Activated CD8-positive, alpha-beta T cell treated with anti-CD3 and anti-CD28 coated beads for 36 hours (primary cell): ENCODE measurements around the gene LMX1B. TPM values are rescaled to one million over a fixed set of nuclear protein-coding genes. Genes with fewer than 3 reads are reported as not detected.

ENCODE experiments used
- ATAC-seq: fragments of 200-7000 bp; cut with Tn5 transposase; one replicate; pipeline ENCODE4 v1.10.0; 2021; ENCODE audit warnings: mild to moderate bottlenecking, moderate library complexity
- CTCF ChIA-PET: fragments of 350-600 bp; sonication (Branson Sonifier 250); formaldehyde crosslinking; loops from one replicate; lab custom pipeline; 2021; ENCODE audit warnings: antibody characterized with exemption; lab: Charles Lee
- POLR2A ChIA-PET: fragments of 350-600 bp; sonication (Branson Sonifier 250); formaldehyde crosslinking; loops from one replicate; lab custom pipeline; 2021; ENCODE audit warnings: antibody characterized with exemption; lab: Charles Lee
- DNase-seq: peaks from one replicate; pipeline ENCODE4 v3.0.0-alpha.2; 2020
- H3K27ac Mint-ChIP-seq: one replicate; pipeline ENCODE4 v1.8.0; 2021; ENCODE audit warnings: mild to moderate bottlenecking, mixed read lengths
- H3K27me3 Mint-ChIP-seq: one replicate; pipeline ENCODE4 v1.8.0; 2021; ENCODE audit warnings: mixed read lengths
- H3K36me3 Mint-ChIP-seq: one replicate; pipeline ENCODE4 v1.8.0; 2021; ENCODE audit warnings: low read depth, mixed read lengths
- H3K4me1 Mint-ChIP-seq: one replicate; pipeline ENCODE4 v1.8.0; 2021; ENCODE audit warnings: low read depth, mixed read lengths
- H3K4me3 Mint-ChIP-seq: one replicate; pipeline ENCODE4 v1.8.0; 2021; ENCODE audit warnings: mild to moderate bottlenecking, moderate library complexity, mixed read lengths
- H3K9me3 Mint-ChIP-seq: one replicate; pipeline ENCODE4 v1.8.0; 2021; ENCODE audit warnings: mixed read lengths
- intact Hi-C: fragments of 100-400 bp; cut with micrococcal nuclease; formaldehyde crosslinking; loops from one replicate; pipeline ENCODE4 v1.10.0; 2022
- total RNA-seq, 2 experiments: library from RNA; stranded (reverse); gene quantifications; one replicate each; pipeline ENCODE4 v1.2.3, GENCODE V29; 2021
- TF ChIP-seq, protein P1 (sequence below): fragments of 200-600 bp; IDR thresholded peaks from one replicate; pipeline ENCODE4 v1.8.0; 2022; ENCODE audit warnings: antibody characterized with exemption, mild to moderate bottlenecking

LMX1B gene
- total RNA-seq, 2 experiments from 2014 or later = not detected

DNA sequence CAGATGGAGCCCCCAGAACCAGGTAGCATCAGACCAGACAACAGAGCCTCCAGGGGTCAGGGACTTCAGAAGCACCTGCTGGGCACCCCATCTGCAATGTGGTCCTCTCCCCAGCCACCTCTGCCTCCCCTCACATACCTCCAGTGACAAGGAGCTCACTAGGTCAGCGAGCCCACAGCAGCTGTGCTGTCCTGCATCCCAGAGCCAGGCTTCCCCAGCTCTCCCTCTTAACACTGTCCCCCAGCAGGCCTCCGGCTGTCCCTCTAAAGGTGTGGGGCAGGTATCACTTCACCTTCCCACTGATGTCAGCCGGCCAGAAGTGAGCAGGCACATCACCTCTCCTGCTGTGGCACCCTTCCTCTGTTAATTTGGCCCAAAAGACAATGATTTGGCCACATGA is 83.6 kb downstream of the LMX1B start:
- ATAC-seq (no peak), DNase-seq (no peak)
- ChIA-PET CTCF (interaction anchor here (1.2 kb wide), 1 partner anchor 9 kb away, joined by 4 read pairs; no protein-coding TSS in a partner anchor), POLR2A (no interaction called here)
- Mint-ChIP-seq H3K4me1 (no peaks in the 10 kb centered on the region), H3K27ac (no peak overlapping the region), H3K9me3 (no peaks in the 10 kb centered on the region), H3K27me3 (peaks cover 2% of the 10 kb centered on the region), H3K4me3 (no peak overlapping the region), H3K36me3 (no peaks in the 10 kb centered on the region)
- TF ChIP-seq, protein P1, sequence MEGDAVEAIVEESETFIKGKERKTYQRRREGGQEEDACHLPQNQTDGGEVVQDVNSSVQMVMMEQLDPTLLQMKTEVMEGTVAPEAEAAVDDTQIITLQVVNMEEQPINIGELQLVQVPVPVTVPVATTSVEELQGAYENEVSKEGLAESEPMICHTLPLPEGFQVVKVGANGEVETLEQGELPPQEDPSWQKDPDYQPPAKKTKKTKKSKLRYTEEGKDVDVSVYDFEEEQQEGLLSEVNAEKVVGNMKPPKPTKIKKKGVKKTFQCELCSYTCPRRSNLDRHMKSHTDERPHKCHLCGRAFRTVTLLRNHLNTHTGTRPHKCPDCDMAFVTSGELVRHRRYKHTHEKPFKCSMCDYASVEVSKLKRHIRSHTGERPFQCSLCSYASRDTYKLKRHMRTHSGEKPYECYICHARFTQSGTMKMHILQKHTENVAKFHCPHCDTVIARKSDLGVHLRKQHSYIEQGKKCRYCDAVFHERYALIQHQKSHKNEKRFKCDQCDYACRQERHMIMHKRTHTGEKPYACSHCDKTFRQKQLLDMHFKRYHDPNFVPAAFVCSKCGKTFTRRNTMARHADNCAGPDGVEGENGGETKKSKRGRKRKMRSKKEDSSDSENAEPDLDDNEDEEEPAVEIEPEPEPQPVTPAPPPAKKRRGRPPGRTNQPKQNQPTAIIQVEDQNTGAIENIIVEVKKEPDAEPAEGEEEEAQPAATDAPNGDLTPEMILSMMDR = no peak
- intact Hi-C loops = no loop called here

DNA sequence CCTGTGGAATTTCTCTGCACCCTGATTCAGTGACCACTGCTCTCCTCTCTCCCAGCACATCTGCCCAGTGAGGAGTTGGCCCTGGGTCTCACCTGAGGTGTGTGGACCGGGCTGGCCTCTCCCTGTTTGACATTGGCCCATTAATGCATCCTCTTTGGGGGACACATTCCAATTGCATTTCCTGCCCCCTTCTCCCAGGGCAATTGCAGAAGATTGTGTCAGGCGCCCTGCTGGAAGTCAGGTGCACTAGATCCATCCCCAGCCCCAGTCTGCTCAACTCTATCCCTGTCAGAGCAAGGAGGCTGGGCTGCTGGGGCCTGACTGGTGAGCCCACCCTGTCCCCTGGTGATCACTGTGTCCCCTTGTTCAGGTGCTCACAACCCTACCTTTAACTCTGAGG is 84.5 kb downstream of the LMX1B start:
- peaks cover 6% of the 10 kb centered on the region for H3K27me3 Mint-ChIP-seq
- ATAC-seq = no peak
- CTCF ChIA-PET = interaction anchor here (1.0 to 2.6 kb wide), 3 partner anchors 8 to 83 kb away, joined by 4 to 14 read pairs (median 4); no protein-coding TSS in a partner anchor

DNA sequence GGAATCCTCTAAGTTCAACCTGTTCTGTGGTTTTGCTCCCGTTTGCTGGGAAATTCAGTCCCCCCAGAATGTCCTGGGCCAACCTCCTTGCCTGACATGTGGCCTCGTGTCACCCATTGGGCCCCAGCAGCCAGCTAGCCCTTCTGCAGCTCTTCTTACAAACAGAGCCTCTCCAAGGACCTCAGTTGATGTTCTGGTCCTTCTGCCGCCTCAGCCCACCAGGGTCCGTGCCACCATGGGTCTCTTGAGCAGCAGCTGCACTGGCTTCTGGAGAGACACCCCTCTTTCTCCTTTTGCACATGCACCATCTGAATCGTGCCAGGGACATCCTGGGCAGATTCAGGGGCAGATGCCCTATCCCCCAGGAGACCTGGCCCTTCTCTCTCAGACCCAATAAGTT is 85.0 kb downstream of the LMX1B start:
- ATAC-seq = no peak
- Mint-ChIP-seq H3K9me3 (no peaks in the 10 kb centered on the region), H3K36me3 (no peaks in the 10 kb centered on the region), H3K27me3 (peaks cover 10% of the 10 kb centered on the region), H3K4me1 (no peaks in the 10 kb centered on the region), H3K4me3 (no peak overlapping the region), H3K27ac (no peak overlapping the region)
- intact Hi-C loops = no loop called here
- POLR2A ChIA-PET = no interaction called here
- TF ChIP-seq, protein P1 = no peak
- no peak for DNase-seq
- CTCF ChIA-PET = interaction anchor here (1.0 to 2.6 kb wide), 2 partner anchors 8 to 82 kb away, joined by 4 to 14 read pairs; no protein-coding TSS in a partner anchor

More for the DNA sequence above, 84.5 kb downstream of the LMX1B start:
- no peaks in the 10 kb centered on the region for H3K4me1 Mint-ChIP-seq
- intact Hi-C loops = no loop called here
- POLR2A ChIA-PET = no interaction called here
- no peak overlapping the region for H3K27ac Mint-ChIP-seq
- TF ChIP-seq, protein P1 = no peak
- H3K4me3 Mint-ChIP-seq = no peak overlapping the region
- no peak for DNase-seq
- H3K9me3 Mint-ChIP-seq = no peaks in the 10 kb centered on the region
- H3K36me3 Mint-ChIP-seq = no peaks in the 10 kb centered on the region

DNA sequence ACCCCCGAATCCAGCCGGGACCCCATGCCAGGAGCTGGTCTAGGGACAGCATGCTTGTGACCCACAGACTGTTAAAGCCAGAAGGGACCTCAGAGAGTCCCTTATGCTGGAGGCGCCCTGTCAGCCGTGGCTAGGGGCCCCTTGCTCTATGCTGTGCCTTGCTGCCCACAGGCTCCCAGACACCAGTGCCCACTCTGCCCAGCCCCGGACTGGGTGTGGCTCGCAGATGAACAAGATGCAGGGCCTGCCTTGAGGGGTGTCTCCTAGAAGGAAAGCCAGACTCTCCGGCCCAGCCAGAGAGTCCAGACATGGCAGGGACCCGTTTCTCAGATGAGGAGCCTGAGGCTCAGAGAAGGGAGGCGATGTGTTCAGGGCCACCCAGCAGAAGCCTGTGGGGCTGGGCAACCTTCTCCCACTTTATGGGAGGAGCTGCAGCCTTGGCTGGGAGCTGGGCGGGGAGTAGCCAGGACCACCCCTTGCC is 85.7 kb downstream of the LMX1B start:
- intact Hi-C loops = no loop called here
- ATAC-seq (no peak), DNase-seq (no peak)
- TF ChIP-seq, protein P1 = no peak
- Mint-ChIP-seq H3K27me3 (peaks cover 15% of the 10 kb centered on the region), H3K36me3 (no peaks in the 10 kb centered on the region), H3K27ac (no peak overlapping the region), H3K9me3 (no peaks in the 10 kb centered on the region), H3K4me1 (peaks cover 3% of the 10 kb centered on the region), H3K4me3 (no peak overlapping the region)
- POLR2A ChIA-PET = no interaction called here
- CTCF ChIA-PET = interaction anchor here (1.0 to 2.6 kb wide), 2 partner anchors 9 to 82 kb away, joined by 4 to 14 read pairs; no protein-coding TSS in a partner anchor

DNA sequence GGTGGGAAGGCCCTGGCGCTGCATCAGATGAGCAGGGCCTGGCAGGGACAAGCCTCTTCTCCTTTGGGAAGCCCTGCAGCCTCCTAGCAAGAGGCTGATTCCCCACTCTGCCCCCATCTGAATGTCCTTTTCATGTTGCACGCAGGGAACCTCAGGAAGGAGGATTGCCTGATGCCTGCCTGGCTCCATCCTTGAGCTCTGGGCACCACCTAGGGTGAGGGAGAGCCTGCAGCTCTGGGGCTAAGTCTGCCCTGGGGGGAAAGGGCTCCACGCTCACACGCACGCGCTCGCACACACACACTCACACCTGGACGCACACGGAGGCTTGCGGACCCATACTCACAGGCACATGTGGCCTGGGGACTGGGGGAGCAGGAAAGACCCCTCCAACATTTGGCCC is 86.6 kb downstream of the LMX1B start:
- no peaks in the 10 kb centered on the region for H3K36me3 Mint-ChIP-seq
- H3K9me3 Mint-ChIP-seq = no peaks in the 10 kb centered on the region
- peaks cover 11% of the 10 kb centered on the region for H3K4me1 Mint-ChIP-seq
- ChIA-PET CTCF (interaction anchor here (2.4 to 2.6 kb wide), 2 partner anchors 9 to 81 kb away, joined by 10 to 14 read pairs; no protein-coding TSS in a partner anchor), POLR2A (no interaction called here)
- no peak for ATAC-seq
- TF ChIP-seq, protein P1 = no peak
- peaks cover 19% of the 10 kb centered on the region for H3K27me3 Mint-ChIP-seq
- no peak overlapping the region for H3K4me3 Mint-ChIP-seq
- no peak overlapping the region for H3K27ac Mint-ChIP-seq
- intact Hi-C loops = no loop called here
- no peak for DNase-seq
